GM12891 (cell line): Measurements from ENCODE around the gene MPP1.

ENCODE experiments used
- PAX5 ChIP-seq: IDR thresholded peaks from 2 replicates; pipeline ENCODE4 v1.6.1; 2011; ENCODE audit warnings: low read length, moderate library complexity, mild to moderate bottlenecking; ENCODE audit not compliant: insufficient read depth, severe bottlenecking
- POLR2A ChIP-seq: IDR thresholded peaks from 2 replicates; pipeline ENCODE4 v1.6.1; 2011; ENCODE audit warnings: low read depth, low read length, control low read depth
- POLR2AphosphoS5 ChIP-seq: IDR thresholded peaks from 2 replicates; pipeline ENCODE4 v1.6.1; 2011; ENCODE audit warnings: low read depth, low read length, control low read depth
- POU2F2 ChIP-seq: IDR thresholded peaks from 2 replicates; pipeline ENCODE4 v1.6.1; 2011; ENCODE audit warnings: low read depth, mild to moderate bottlenecking, control low read depth, low read length, moderate library complexity
- SPI1 ChIP-seq: IDR thresholded peaks from 2 replicates; pipeline ENCODE4 v1.6.1; 2011; ENCODE audit warnings: low read depth, low read length, control low read depth
- TAF1 ChIP-seq: IDR thresholded peaks from 2 replicates; pipeline ENCODE4 v1.6.1; 2011; ENCODE audit warnings: low read depth, low read length, control low read depth

- TF ChIP-seq POLR2A (no peak), POLR2AphosphoS5 (no peak), POU2F2 (no peak), TAF1 (no peak), SPI1 (no peak), PAX5 (no peak)
These were observed 73.4 kb downstream of the MPP1 start for GRCh38 chrX:154731881-154732280.
